K562 (cell line): Measurements from ENCODE around the gene TMEM156. TPM values are rescaled to one million over a fixed set of nuclear protein-coding genes. Genes with fewer than 3 reads are reported as not detected.

Source experiments
- FOXK2 ChIP-seq, 2 experiments: fragments of 450-650 bp; IDR thresholded peaks in 1 of 2; conservative IDR thresholded peaks in 1 of 2; 2 replicates each; pipeline ENCODE4 v1.6.1; 2016; ENCODE audit warnings: low read depth in 2 of 2, mild to moderate bottlenecking in 1 of 2
- HDAC8 ChIP-seq: fragments of 450-650 bp; IDR thresholded peaks from 2 replicates; pipeline ENCODE4 v1.6.1; 2016; ENCODE audit warnings: mild to moderate bottlenecking, missing genetic modification characterization, moderate library complexity, missing compliant biosample characterization
- MCM2 ChIP-seq: fragments of 450-650 bp; IDR thresholded peaks from 2 replicates; pipeline ENCODE4 v1.6.1; 2017; ENCODE audit warnings: low read depth, mild to moderate bottlenecking
- NELFE ChIP-seq: IDR thresholded peaks from 2 replicates; pipeline ENCODE4 v1.6.1; 2011; ENCODE audit warnings: mild to moderate bottlenecking; ENCODE audit not compliant: insufficient read depth, insufficient read length
- RCOR1 ChIP-seq, 2 experiments: IDR thresholded peaks; 2 replicates each; pipeline ENCODE4 v1.6.1; 2012; ENCODE audit warnings: low read depth in 2 of 2, low read length in 2 of 2, borderline replicate concordance in 1 of 2, improper control_type of control experiment in 1 of 2
- SRSF3 ChIP-seq: fragments of 200-400 bp; formaldehyde crosslinking; IDR thresholded peaks from 2 replicates; pipeline ENCODE4 v1.6.1; 2016; ENCODE audit warnings: mild to moderate bottlenecking, low read length, moderate library complexity; ENCODE audit not compliant: insufficient read depth
- THRAP3 ChIP-seq: fragments of 450-650 bp; IDR thresholded peaks from 2 replicates; pipeline ENCODE4 v1.6.1; 2016; ENCODE audit warnings: mild to moderate bottlenecking, inconsistent platforms, borderline replicate concordance
- XRCC5 ChIP-seq: fragments of 200-400 bp; formaldehyde crosslinking; IDR thresholded peaks from 2 replicates; pipeline ENCODE4 v1.6.1; 2017; ENCODE audit warnings: low read depth, mild to moderate bottlenecking, low read length
- ZNF134 ChIP-seq: fragments of 250-450 bp; sonication (Bioruptor Pico); conservative IDR thresholded peaks from 2 replicates; pipeline ENCODE4 v1.4.0; 2020
- polyA plus RNA-seq, 8 experiments: library from polyadenylated mRNA; depleted of rRNA in 4 of 8; stranded (reverse) in 5 of 8; unstranded in 3 of 8; fragments of >200 nt; fragmentation: Nextera tagmentation in 2 of 8; fragmentation: Illumina TruSeq in 1 of 8; extraction: Ambion mirVana in 2 of 8; extraction: Trizol in 1 of 8; gene quantifications; 2 replicates each; pipeline versions ENCODE4 v1.2.1 to v1.2.3, GENCODE V29; 2011 to 2014; ENCODE audit warnings: inconsistent platforms in 1 of 8, missing spikeins in 1 of 8
- total RNA-seq, 7 experiments: library from RNA; depleted of rRNA in 6 of 7; stranded (reverse); fragments of >200 nt in 6 of 7; fragmentation: Illumina TruSeq in 2 of 7; extraction: Trizol in 2 of 7; gene quantifications; 2 replicates each; pipeline versions ENCODE4 v1.2.1 to v1.2.3, GENCODE V29; 2011 to 2021; ENCODE audit warnings: low replicate concordance in 1 of 7
- TF ChIP-seq, protein P1 (sequence below): sonication (generic); formaldehyde crosslinking; IDR thresholded peaks from 2 replicates; pipeline ENCODE4 v1.8.1; 2023; ENCODE audit warnings: mild to moderate bottlenecking, missing genetic modification reagents
- TF ChIP-seq, protein P2 (sequence below): fragments of 450-650 bp; formaldehyde crosslinking; IDR thresholded peaks from 2 replicates; pipeline ENCODE4 v1.4.0; 2022; ENCODE audit warnings: missing genetic modification characterization
- TF ChIP-seq, protein P3 (sequence below): fragments of 250-450 bp; sonication (Bioruptor Pico); IDR thresholded peaks from 2 replicates; pipeline ENCODE4 v1.6.1; 2021; ENCODE audit warnings: mild to moderate bottlenecking
- TF ChIP-seq, protein P4 (sequence below): fragments of 450-650 bp; IDR thresholded peaks from 2 replicates; pipeline ENCODE4 v1.6.1; 2016; ENCODE audit warnings: mild to moderate bottlenecking, moderate library complexity

Gene TMEM156
- total and polyA plus RNA-seq, 9 of the 15 experiments (the other 6 are each of a cell fraction or from before 2014, with no cell fraction given), result 3.5 to 9.6 (median 6.4) TPM

DNA sequence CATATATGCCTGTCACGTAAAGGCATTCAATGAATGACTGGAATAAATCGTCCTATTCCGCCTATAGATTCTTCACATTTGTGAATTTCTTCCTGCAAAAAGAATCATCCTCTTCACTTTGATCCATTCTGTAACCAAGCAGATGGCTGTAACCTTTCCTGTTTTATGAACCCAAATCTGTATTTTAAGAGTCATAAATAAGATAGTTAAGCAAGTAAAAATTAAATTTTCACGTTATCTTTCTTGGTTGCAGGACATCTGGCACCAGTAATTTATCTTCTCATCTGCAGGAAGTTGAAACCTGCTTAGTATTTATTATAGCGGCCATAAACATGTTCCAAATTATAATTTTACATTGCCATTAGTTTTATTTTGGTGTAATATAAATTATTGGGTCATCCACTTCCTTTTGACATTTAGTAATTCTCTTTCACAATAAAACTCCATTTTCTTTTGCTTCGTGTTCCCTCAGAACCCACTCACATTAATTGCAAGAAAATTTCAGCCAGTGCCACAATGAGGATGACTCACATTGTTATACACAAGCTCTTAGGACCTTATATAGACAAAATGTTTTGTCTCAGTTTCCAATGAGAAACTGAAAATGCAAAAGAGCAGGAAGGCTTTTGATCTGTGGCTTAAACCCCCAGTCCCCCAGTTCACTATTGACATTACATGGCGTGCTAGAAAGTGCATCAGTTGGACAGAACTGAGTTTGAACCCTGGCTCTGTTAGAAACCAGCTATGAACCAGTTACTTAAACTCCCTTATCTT is 51.1 kb downstream of the TMEM156 start (continued):
- TF ChIP-seq RCOR1 (IDR thresholded peaks at IDR 0.05; ENCODE audit: borderline replicate concordance in 1 of 2, low read depth in 2 of 2, low read length in 2 of 2) (no peak), FOXK2 (conservative IDR thresholded peaks at IDR 0.05 in 1 of 2, IDR thresholded peaks at IDR 0.05 in 1 of 2; ENCODE audit: low read depth in 2 of 2) (no peak), XRCC5 (no peak), MCM2 (no peak), ZNF134 (CRISPR knock-in tag) (no peak), HDAC8 (tag) (no peak), NELFE (no peak), THRAP3 (no peak), SRSF3 (no peak)
- TF ChIP-seq, protein P1, sequence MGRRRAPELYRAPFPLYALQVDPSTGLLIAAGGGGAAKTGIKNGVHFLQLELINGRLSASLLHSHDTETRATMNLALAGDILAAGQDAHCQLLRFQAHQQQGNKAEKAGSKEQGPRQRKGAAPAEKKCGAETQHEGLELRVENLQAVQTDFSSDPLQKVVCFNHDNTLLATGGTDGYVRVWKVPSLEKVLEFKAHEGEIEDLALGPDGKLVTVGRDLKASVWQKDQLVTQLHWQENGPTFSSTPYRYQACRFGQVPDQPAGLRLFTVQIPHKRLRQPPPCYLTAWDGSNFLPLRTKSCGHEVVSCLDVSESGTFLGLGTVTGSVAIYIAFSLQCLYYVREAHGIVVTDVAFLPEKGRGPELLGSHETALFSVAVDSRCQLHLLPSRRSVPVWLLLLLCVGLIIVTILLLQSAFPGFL (CRISPR knock-in tag), result no peak
- TF ChIP-seq, protein P2, sequence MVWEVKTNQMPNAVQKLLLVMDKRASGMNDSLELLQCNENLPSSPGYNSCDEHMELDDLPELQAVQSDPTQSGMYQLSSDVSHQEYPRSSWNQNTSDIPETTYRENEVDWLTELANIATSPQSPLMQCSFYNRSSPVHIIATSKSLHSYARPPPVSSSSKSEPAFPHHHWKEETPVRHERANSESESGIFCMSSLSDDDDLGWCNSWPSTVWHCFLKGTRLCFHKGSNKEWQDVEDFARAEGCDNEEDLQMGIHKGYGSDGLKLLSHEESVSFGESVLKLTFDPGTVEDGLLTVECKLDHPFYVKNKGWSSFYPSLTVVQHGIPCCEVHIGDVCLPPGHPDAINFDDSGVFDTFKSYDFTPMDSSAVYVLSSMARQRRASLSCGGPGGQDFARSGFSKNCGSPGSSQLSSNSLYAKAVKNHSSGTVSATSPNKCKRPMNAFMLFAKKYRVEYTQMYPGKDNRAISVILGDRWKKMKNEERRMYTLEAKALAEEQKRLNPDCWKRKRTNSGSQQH (CRISPR knock-in tag), result no peak
- TF ChIP-seq, protein P3, sequence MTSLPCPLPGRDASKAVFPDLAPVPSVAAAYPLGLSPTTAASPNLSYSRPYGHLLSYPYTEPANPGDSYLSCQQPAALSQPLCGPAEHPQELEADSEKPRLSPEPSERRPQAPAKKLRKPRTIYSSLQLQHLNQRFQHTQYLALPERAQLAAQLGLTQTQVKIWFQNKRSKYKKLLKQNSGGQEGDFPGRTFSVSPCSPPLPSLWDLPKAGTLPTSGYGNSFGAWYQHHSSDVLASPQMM (CRISPR knock-in tag), result no peak
- TF ChIP-seq, protein P4, sequence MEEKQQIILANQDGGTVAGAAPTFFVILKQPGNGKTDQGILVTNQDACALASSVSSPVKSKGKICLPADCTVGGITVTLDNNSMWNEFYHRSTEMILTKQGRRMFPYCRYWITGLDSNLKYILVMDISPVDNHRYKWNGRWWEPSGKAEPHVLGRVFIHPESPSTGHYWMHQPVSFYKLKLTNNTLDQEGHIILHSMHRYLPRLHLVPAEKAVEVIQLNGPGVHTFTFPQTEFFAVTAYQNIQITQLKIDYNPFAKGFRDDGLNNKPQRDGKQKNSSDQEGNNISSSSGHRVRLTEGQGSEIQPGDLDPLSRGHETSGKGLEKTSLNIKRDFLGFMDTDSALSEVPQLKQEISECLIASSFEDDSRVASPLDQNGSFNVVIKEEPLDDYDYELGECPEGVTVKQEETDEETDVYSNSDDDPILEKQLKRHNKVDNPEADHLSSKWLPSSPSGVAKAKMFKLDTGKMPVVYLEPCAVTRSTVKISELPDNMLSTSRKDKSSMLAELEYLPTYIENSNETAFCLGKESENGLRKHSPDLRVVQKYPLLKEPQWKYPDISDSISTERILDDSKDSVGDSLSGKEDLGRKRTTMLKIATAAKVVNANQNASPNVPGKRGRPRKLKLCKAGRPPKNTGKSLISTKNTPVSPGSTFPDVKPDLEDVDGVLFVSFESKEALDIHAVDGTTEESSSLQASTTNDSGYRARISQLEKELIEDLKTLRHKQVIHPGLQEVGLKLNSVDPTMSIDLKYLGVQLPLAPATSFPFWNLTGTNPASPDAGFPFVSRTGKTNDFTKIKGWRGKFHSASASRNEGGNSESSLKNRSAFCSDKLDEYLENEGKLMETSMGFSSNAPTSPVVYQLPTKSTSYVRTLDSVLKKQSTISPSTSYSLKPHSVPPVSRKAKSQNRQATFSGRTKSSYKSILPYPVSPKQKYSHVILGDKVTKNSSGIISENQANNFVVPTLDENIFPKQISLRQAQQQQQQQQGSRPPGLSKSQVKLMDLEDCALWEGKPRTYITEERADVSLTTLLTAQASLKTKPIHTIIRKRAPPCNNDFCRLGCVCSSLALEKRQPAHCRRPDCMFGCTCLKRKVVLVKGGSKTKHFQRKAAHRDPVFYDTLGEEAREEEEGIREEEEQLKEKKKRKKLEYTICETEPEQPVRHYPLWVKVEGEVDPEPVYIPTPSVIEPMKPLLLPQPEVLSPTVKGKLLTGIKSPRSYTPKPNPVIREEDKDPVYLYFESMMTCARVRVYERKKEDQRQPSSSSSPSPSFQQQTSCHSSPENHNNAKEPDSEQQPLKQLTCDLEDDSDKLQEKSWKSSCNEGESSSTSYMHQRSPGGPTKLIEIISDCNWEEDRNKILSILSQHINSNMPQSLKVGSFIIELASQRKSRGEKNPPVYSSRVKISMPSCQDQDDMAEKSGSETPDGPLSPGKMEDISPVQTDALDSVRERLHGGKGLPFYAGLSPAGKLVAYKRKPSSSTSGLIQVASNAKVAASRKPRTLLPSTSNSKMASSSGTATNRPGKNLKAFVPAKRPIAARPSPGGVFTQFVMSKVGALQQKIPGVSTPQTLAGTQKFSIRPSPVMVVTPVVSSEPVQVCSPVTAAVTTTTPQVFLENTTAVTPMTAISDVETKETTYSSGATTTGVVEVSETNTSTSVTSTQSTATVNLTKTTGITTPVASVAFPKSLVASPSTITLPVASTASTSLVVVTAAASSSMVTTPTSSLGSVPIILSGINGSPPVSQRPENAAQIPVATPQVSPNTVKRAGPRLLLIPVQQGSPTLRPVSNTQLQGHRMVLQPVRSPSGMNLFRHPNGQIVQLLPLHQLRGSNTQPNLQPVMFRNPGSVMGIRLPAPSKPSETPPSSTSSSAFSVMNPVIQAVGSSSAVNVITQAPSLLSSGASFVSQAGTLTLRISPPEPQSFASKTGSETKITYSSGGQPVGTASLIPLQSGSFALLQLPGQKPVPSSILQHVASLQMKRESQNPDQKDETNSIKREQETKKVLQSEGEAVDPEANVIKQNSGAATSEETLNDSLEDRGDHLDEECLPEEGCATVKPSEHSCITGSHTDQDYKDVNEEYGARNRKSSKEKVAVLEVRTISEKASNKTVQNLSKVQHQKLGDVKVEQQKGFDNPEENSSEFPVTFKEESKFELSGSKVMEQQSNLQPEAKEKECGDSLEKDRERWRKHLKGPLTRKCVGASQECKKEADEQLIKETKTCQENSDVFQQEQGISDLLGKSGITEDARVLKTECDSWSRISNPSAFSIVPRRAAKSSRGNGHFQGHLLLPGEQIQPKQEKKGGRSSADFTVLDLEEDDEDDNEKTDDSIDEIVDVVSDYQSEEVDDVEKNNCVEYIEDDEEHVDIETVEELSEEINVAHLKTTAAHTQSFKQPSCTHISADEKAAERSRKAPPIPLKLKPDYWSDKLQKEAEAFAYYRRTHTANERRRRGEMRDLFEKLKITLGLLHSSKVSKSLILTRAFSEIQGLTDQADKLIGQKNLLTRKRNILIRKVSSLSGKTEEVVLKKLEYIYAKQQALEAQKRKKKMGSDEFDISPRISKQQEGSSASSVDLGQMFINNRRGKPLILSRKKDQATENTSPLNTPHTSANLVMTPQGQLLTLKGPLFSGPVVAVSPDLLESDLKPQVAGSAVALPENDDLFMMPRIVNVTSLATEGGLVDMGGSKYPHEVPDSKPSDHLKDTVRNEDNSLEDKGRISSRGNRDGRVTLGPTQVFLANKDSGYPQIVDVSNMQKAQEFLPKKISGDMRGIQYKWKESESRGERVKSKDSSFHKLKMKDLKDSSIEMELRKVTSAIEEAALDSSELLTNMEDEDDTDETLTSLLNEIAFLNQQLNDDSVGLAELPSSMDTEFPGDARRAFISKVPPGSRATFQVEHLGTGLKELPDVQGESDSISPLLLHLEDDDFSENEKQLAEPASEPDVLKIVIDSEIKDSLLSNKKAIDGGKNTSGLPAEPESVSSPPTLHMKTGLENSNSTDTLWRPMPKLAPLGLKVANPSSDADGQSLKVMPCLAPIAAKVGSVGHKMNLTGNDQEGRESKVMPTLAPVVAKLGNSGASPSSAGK, result no peak
